DND-41 (cell line): ENCODE measurements around the gene NIT2.

Experiments
- CTCF ChIP-seq: IDR thresholded peaks from 2 replicates; pipeline ENCODE4 v1.5.1; 2012; ENCODE audit warnings: borderline replicate concordance, low read length, moderate library complexity, mild to moderate bottlenecking; ENCODE audit not compliant: poor library complexity, severe bottlenecking; ENCODE audit errors: extremely low read depth
- EZH2 ChIP-seq: IDR thresholded peaks from 3 replicates; pipeline ENCODE4 v1.6.1; 2012; ENCODE audit warnings: borderline replicate concordance, low read depth, mild to moderate bottlenecking, moderate library complexity, low read length, inconsistent platforms; ENCODE audit not compliant: severe bottlenecking

GRCh38 chr3:100338911-100339310, 4.4 kb downstream of the NIT2 start:
- TF ChIP-seq CTCF (no peak), EZH2 (no peak)
